H9 (cell line): ENCODE measurements around the gene CAPN14. TPM values are rescaled to one million over a fixed set of nuclear protein-coding genes. Genes with fewer than 3 reads are reported as not detected.

ENCODE experiments used
- DNase-seq: peaks from one replicate; pipeline ENCODE4 v3.0.0-alpha.2; 2017
- H2AFZ ChIP-seq: one replicate; pipeline ENCODE4 v1.6.1; 2013; ENCODE audit warnings: mild to moderate bottlenecking, low read length, control low read depth, moderate library complexity
- H2AK5ac ChIP-seq: 2 replicates; pipeline ENCODE4 v1.6.1; 2013; ENCODE audit warnings: low read length, control low read depth, mixed read lengths; ENCODE audit not compliant: insufficient read length
- H2BK120ac ChIP-seq: one replicate; pipeline ENCODE4 v1.6.1; 2013; ENCODE audit warnings: low read depth, mild to moderate bottlenecking, low read length, control low read depth, inconsistent platforms; ENCODE audit not compliant: poor library complexity, severe bottlenecking
- H2BK12ac ChIP-seq: 2 replicates; pipeline ENCODE4 v1.6.1; 2013; ENCODE audit warnings: low read length, control low read depth, mixed read lengths, low read depth; ENCODE audit not compliant: insufficient read length
- H2BK15ac ChIP-seq: 2 replicates; pipeline ENCODE4 v1.6.1; 2013; ENCODE audit warnings: low read depth, low read length, control low read depth
- H2BK20ac ChIP-seq: one replicate; pipeline ENCODE4 v1.6.1; 2013; ENCODE audit warnings: low read depth, mild to moderate bottlenecking, low read length, control low read depth, inconsistent platforms; ENCODE audit not compliant: poor library complexity, severe bottlenecking
- H2BK5ac ChIP-seq: 2 replicates; pipeline ENCODE4 v1.6.1; 2013; ENCODE audit warnings: low read length, control low read depth, mixed read lengths; ENCODE audit not compliant: insufficient read length
- H3K14ac ChIP-seq: 2 replicates; pipeline ENCODE4 v1.6.1; 2013; ENCODE audit warnings: low read length, control low read depth; ENCODE audit not compliant: insufficient read depth
- H3K18ac ChIP-seq: 2 replicates; pipeline ENCODE4 v1.6.1; 2013; ENCODE audit warnings: low read depth, mild to moderate bottlenecking, mixed read lengths, low read length, control low read depth; ENCODE audit not compliant: insufficient read length
- H3K23ac ChIP-seq: 2 replicates; pipeline ENCODE4 v1.6.1; 2013; ENCODE audit warnings: low read length, control low read depth, mixed read lengths, low read depth; ENCODE audit not compliant: insufficient read length
- H3K23me2 ChIP-seq: 2 replicates; pipeline ENCODE4 v1.6.1; 2013; ENCODE audit warnings: low read depth, mild to moderate bottlenecking, mixed read lengths, low read length, control low read depth; ENCODE audit not compliant: insufficient read length, poor library complexity, severe bottlenecking
- H3K27ac ChIP-seq: 2 replicates; pipeline ENCODE4 v1.5.1; 2013; ENCODE audit warnings: low read length, control low read depth, mixed read lengths, low read depth; ENCODE audit not compliant: insufficient read length
- H3K27me3 ChIP-seq: 2 replicates; pipeline ENCODE4 v1.6.1; 2013; ENCODE audit warnings: low read length, control low read depth, inconsistent platforms; ENCODE audit not compliant: insufficient read depth
- H3K4ac ChIP-seq: 2 replicates; pipeline ENCODE4 v1.6.1; 2013; ENCODE audit warnings: low read depth, mild to moderate bottlenecking, control low read depth, inconsistent platforms, low read length, moderate library complexity
- H3K4me1 ChIP-seq: 2 replicates; pipeline ENCODE4 v1.6.1; 2013; ENCODE audit warnings: low read length, control low read depth, inconsistent platforms; ENCODE audit not compliant: insufficient read depth
- H3K4me2 ChIP-seq: 2 replicates; pipeline ENCODE4 v1.6.1; 2013; ENCODE audit warnings: low read length, control low read depth, mixed read lengths; ENCODE audit not compliant: insufficient read length, insufficient read depth
- H3K56ac ChIP-seq: 2 replicates; pipeline ENCODE4 v1.6.1; 2013; ENCODE audit warnings: low read depth, mild to moderate bottlenecking, mixed read lengths, low read length, control low read depth; ENCODE audit not compliant: insufficient read length
- H3K79me1 ChIP-seq: 2 replicates; pipeline ENCODE4 v1.6.1; 2013; ENCODE audit warnings: low read depth, mild to moderate bottlenecking, moderate library complexity, low read length, control low read depth, inconsistent platforms; ENCODE audit not compliant: insufficient read depth, poor library complexity, severe bottlenecking
- H3K79me2 ChIP-seq: 2 replicates; pipeline ENCODE4 v1.6.1; 2013; ENCODE audit warnings: low read length, control low read depth, inconsistent platforms; ENCODE audit not compliant: insufficient read depth
- H3K9ac ChIP-seq: 2 replicates; pipeline ENCODE4 v1.6.1; 2013; ENCODE audit warnings: low read length, control low read depth, mixed read lengths; ENCODE audit not compliant: insufficient read length; ENCODE audit errors: extremely low read depth
- H3K9me3 ChIP-seq: one replicate; pipeline ENCODE4 v1.6.1; 2013; ENCODE audit warnings: low read depth, low read length, inconsistent platforms; ENCODE audit not compliant: control insufficient read depth
- H3T11ph ChIP-seq: one replicate; pipeline ENCODE4 v1.6.1; 2013; ENCODE audit warnings: mild to moderate bottlenecking, low read length, control low read depth, inconsistent platforms
- H4K20me1 ChIP-seq: one replicate; pipeline ENCODE4 v1.6.1; 2013; ENCODE audit not compliant: control insufficient read depth, insufficient read length, insufficient read depth
- H4K5ac ChIP-seq: 2 replicates; pipeline ENCODE4 v1.6.1; 2013; ENCODE audit warnings: low read depth, mild to moderate bottlenecking, mixed read lengths, low read length, control low read depth; ENCODE audit not compliant: insufficient read length
- H4K8ac ChIP-seq: replicated peaks from 2 replicates; pipeline ENCODE4 v1.6.1; 2013; ENCODE audit warnings: low read length, control low read depth, mixed read lengths, low read depth; ENCODE audit not compliant: insufficient read length
- H4K91ac ChIP-seq: 2 replicates; pipeline ENCODE4 v1.6.1; 2013; ENCODE audit warnings: low read depth, mild to moderate bottlenecking, moderate library complexity, mixed read lengths, low read length, control low read depth; ENCODE audit not compliant: insufficient read length
- H3K27ac Mint-ChIP-seq, 3 experiments: 2 replicates in 2 of 3; 3 replicates in 1 of 3; pipeline ENCODE4 v1.8.0; 2020 to 2021; ENCODE audit warnings: mixed read lengths in 3 of 3, mild to moderate bottlenecking in 1 of 3, moderate library complexity in 1 of 3
- H3K27me3 Mint-ChIP-seq: 2 replicates; pipeline ENCODE4 v1.8.0; 2021; ENCODE audit warnings: low read depth, mild to moderate bottlenecking, moderate library complexity, mixed read lengths
- H3K36me3 Mint-ChIP-seq, 3 experiments: 2 replicates in 2 of 3; 3 replicates in 1 of 3; pipeline ENCODE4 v1.8.0; 2020 to 2021; ENCODE audit warnings: low read depth in 3 of 3, mixed read lengths in 3 of 3; ENCODE audit not compliant: insufficient read depth in 1 of 3
- H3K4me1 Mint-ChIP-seq, 2 experiments: 2 replicates each; pipeline ENCODE4 v1.8.0; 2020; ENCODE audit warnings: mixed read lengths in 2 of 2
- H3K4me3 Mint-ChIP-seq, 2 experiments: 2 replicates in 1 of 2; 3 replicates in 1 of 2; pipeline ENCODE4 v1.8.0; 2020 to 2021; ENCODE audit warnings: mild to moderate bottlenecking in 2 of 2, mixed read lengths in 2 of 2, moderate library complexity in 1 of 2
- H3K9me3 Mint-ChIP-seq, 2 experiments: 2 replicates in 1 of 2; 3 replicates in 1 of 2; pipeline ENCODE4 v1.8.0; 2020; ENCODE audit warnings: mild to moderate bottlenecking in 2 of 2, mixed read lengths in 2 of 2, moderate library complexity in 1 of 2
- WGBS: extraction: QIAGEN DNeasy Blood & Tissue Kit; methylation state at CpG from one replicate; pipeline ENCODE4 v1.1.7; 2013; ENCODE audit warnings: missing lambda C conversion rate, low lambda C conversion rate, mixed read lengths; ENCODE audit not compliant: insufficient read length; ENCODE audit errors: extremely low coverage; 5-methylcytosine and 5-hydroxymethylcytosine counted together
- total RNA-seq: library from RNA; stranded (reverse); gene quantifications from 2 replicates; pipeline ENCODE4 v1.2.1, GENCODE V29; 2021
- TF ChIP-seq, protein P1 (sequence below): fragments of 200-600 bp; sonication (generic); conservative IDR thresholded peaks from 3 replicates; pipeline ENCODE4 v1.8.0; 2021; ENCODE audit warnings: antibody characterized with exemption, mild to moderate bottlenecking

Gene CAPN14
- total RNA-seq, 1 experiment from 2014 or later, result 0.09 TPM

DNA sequence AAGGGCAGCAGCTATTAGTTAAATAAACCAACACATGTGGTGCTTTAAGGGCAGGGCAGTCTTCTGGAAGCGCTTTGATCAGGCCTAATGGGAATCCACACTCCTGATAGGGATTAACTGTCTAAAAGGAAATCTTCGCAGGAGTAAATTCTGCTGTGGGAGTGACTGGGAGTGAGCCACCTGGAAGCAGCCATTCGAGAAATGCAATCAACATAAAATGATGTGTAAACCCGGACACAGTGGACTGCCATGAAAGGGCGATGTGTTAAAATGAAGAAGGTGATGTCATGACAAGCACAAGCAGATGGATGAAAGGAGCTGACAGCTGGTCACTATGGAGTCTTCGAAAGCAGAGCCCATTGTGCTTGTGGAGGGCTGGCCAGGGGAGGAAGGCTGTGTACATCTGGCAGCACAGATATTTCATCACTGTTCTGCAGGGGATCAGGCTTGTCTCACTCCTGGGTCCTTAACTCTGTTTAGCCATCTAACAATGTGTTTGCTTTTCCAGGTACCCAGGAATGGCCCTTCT is 54.2 kb downstream of the CAPN14 start:
- H4K91ac ChIP-seq, result no peak overlapping the region
- H3K23ac ChIP-seq, result no peak overlapping the region
- H3K18ac ChIP-seq, result no peak overlapping the region
- no peak overlapping the region for H3K9ac ChIP-seq
- Mint-ChIP-seq H3K4me3 (no peak overlapping the region), H3K4me1 (no peaks in the 10 kb centered on the region), H3K36me3 (no peaks in the 10 kb centered on the region), H3K27ac (no peak overlapping the region), H3K27me3 (peaks cover 9% of the 10 kb centered on the region), H3K9me3 (no peaks in the 10 kb centered on the region)
- H2BK15ac ChIP-seq, result no peak overlapping the region
- H3K23me2 ChIP-seq, result no peaks in the 10 kb centered on the region
- no peak for DNase-seq
- no peak overlapping the region for H3K4me2 ChIP-seq
- no peaks in the 10 kb centered on the region for H3K27me3 ChIP-seq
- H2BK12ac ChIP-seq, result no peak overlapping the region
- TF ChIP-seq, protein P1, sequence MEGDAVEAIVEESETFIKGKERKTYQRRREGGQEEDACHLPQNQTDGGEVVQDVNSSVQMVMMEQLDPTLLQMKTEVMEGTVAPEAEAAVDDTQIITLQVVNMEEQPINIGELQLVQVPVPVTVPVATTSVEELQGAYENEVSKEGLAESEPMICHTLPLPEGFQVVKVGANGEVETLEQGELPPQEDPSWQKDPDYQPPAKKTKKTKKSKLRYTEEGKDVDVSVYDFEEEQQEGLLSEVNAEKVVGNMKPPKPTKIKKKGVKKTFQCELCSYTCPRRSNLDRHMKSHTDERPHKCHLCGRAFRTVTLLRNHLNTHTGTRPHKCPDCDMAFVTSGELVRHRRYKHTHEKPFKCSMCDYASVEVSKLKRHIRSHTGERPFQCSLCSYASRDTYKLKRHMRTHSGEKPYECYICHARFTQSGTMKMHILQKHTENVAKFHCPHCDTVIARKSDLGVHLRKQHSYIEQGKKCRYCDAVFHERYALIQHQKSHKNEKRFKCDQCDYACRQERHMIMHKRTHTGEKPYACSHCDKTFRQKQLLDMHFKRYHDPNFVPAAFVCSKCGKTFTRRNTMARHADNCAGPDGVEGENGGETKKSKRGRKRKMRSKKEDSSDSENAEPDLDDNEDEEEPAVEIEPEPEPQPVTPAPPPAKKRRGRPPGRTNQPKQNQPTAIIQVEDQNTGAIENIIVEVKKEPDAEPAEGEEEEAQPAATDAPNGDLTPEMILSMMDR, result no peak
- no peaks in the 10 kb centered on the region for H3K9me3 ChIP-seq
- H3K79me1 ChIP-seq, result no peaks in the 10 kb centered on the region
- H3K56ac ChIP-seq, result no peak overlapping the region
- H3T11ph ChIP-seq, result no peak overlapping the region
- no CpG with 5 or more reads among the region's 6 CpGs for WGBS
- no peaks in the 10 kb centered on the region for H3K79me2 ChIP-seq
- H4K8ac ChIP-seq, result no peak overlapping the region
- H2AK5ac ChIP-seq, result no peak overlapping the region
- H4K20me1 ChIP-seq, result no peaks in the 10 kb centered on the region
- H2BK5ac ChIP-seq, result no peak overlapping the region
- H3K14ac ChIP-seq, result no peak overlapping the region
- H3K4ac ChIP-seq, result no peak overlapping the region
- H3K27ac ChIP-seq, result no peak overlapping the region
- H4K5ac ChIP-seq, result no peak overlapping the region
- H2BK20ac ChIP-seq, result no peak overlapping the region
- no peak overlapping the region for H2AFZ ChIP-seq
- H3K4me1 ChIP-seq, result no peaks in the 10 kb centered on the region
- no peak overlapping the region for H2BK120ac ChIP-seq
